Ovary (tissue), 3 donors: ENCODE results near the gene CDK5RAP2.

Experiments
- CTCF ChIP-seq, 3 donors: fragments of 450-650 bp in 2 of 3; fragments of 200-600 bp in 1 of 3; IDR thresholded peaks; one replicate each; pipeline versions ENCODE4 v1.5.1 to v1.8.0; 2016 to 2022; ENCODE audit warnings: antibody characterized with exemption in 3 of 3, mild to moderate bottlenecking in 1 of 3
- EP300 ChIP-seq: sonication (generic); formaldehyde crosslinking; IDR thresholded peaks from one replicate; pipeline ENCODE4 v1.6.1; 2017; ENCODE audit warnings: antibody characterized with exemption
- POLR2A ChIP-seq: fragments of 450-650 bp; IDR thresholded peaks from one replicate; pipeline ENCODE4 v1.6.1; 2017; ENCODE audit warnings: antibody characterized with exemption, mild to moderate bottlenecking, moderate library complexity
- donor health status: DM: no; HTN: no; CAD: no.

DNA sequence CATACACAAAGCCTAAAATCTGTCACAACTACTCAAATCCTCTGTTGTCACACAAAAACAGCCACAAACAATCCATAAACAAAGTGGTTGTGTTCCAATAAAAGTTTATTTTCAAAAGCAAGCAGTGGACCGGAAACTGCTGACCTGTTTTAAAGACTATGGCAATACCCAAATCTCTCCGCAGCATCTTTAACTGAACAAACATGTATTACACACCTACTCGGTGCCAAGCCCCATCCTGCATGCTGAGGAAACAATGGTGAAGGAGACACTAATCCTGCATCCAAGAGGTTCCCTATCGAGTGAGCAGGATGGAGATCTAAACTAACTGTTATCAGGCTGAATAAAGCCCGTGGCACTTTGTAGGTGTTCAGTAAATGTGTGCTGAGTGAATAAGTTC lies 11.2 kb downstream of the CDK5RAP2 start:
- no peak for TF ChIP-seq CTCF (IDR thresholded peaks at IDR 0.05)
- no peak for TF ChIP-seq POLR2A
- no peak for TF ChIP-seq EP300
